A673 (cell line): ENCODE results near the gene USH1G. TPM values are rescaled to one million over a fixed set of nuclear protein-coding genes. Genes with fewer than 3 reads are reported as not detected.

ENCODE experiments used
- BruUV-seq: library from RNA; stranded (reverse); fragments of 400-500 nt; replicated peaks from 2 replicates; lab custom pipeline; 2021; lab: Mats Ljungman, UMichigan
- CTCF ChIA-PET: fragments of 300-600 bp; sonication (Branson Sonifier 250); formaldehyde crosslinking; loops from one replicate; lab custom pipeline; 2022; ENCODE audit warnings: antibody characterized with exemption; lab: Charles Lee
- POLR2A ChIA-PET: fragments of 300-600 bp; sonication (Branson Sonifier 250); formaldehyde crosslinking; loops from one replicate; lab custom pipeline; 2022; ENCODE audit warnings: antibody characterized with exemption; ENCODE audit not compliant: low non-redundant PET; lab: Charles Lee
- DNase-seq: peaks from one replicate; pipeline ENCODE4 v3.0.0-alpha.2; 2015; ENCODE audit warnings: low spot score
- H3K27ac ChIP-seq: fragments of 200-600 bp; sonication (generic); 2 replicates; pipeline ENCODE4 v1.5.1; 2016; ENCODE audit warnings: mixed run types, low read depth, mild to moderate bottlenecking, mixed read lengths, antibody characterized with exemption, low read length; ENCODE audit not compliant: poor library complexity, severe bottlenecking
- H3K27me3 ChIP-seq: fragments of 200-600 bp; sonication (generic); replicated peaks from 2 replicates; pipeline ENCODE4 v1.6.1; 2017; ENCODE audit warnings: mixed run types, low read depth, mild to moderate bottlenecking, mixed read lengths, antibody characterized with exemption, low read length; ENCODE audit not compliant: insufficient read depth, poor library complexity
- H3K36me3 ChIP-seq: fragments of 200-600 bp; sonication (generic); 2 replicates; pipeline ENCODE4 v1.6.1; 2016; ENCODE audit warnings: mixed run types, mild to moderate bottlenecking, mixed read lengths, antibody characterized with exemption, low read length; ENCODE audit not compliant: insufficient read depth, poor library complexity, severe bottlenecking
- H3K4me1 ChIP-seq: fragments of 200-600 bp; sonication (generic); 2 replicates; pipeline ENCODE4 v1.6.1; 2017; ENCODE audit warnings: mixed run types, mild to moderate bottlenecking, mixed read lengths, antibody characterized with exemption, low read length; ENCODE audit not compliant: insufficient read depth, poor library complexity, severe bottlenecking
- H3K4me3 ChIP-seq: fragments of 200-600 bp; sonication (generic); 2 replicates; pipeline ENCODE4 v1.5.1; 2016; ENCODE audit warnings: low read depth, mixed run types, mild to moderate bottlenecking, mixed read lengths, low read length; ENCODE audit not compliant: poor library complexity, severe bottlenecking
- H3K9me3 ChIP-seq: fragments of 200-600 bp; sonication (generic); 2 replicates; pipeline ENCODE4 v1.6.1; 2016; ENCODE audit warnings: mixed run types, low read depth, mild to moderate bottlenecking, mixed read lengths, antibody characterized with exemption, low read length; ENCODE audit not compliant: poor library complexity, severe bottlenecking
- CTCF ChIP-seq: fragments of 300-800, 200-600 bp; sonication (generic); conservative IDR thresholded peaks from 2 replicates; pipeline ENCODE4 v1.5.1; 2017; ENCODE audit warnings: low read depth, mild to moderate bottlenecking, antibody characterized with exemption, low read length, moderate library complexity, mixed read lengths
- EZH2 ChIP-seq: fragments of 200-600 bp; sonication (generic); IDR thresholded peaks from 2 replicates; pipeline ENCODE4 v1.6.1; 2017; ENCODE audit warnings: borderline replicate concordance, low read depth, mild to moderate bottlenecking, mixed read lengths, antibody characterized with exemption, low read length; ENCODE audit not compliant: poor library complexity, severe bottlenecking
- intact Hi-C: fragments of 100-400 bp; cut with micrococcal nuclease; formaldehyde crosslinking; loops from one replicate; pipeline ENCODE4 v1.10.0; 2022; ENCODE audit not compliant: unreplicated experiment
- total RNA-seq: library from RNA; stranded (reverse); gene quantifications from 2 replicates; pipeline ENCODE4 v1.2.3, GENCODE V29; 2021

The USH1G gene
- total RNA-seq, 1 experiment from 2014 or later, result not detected

DNA sequence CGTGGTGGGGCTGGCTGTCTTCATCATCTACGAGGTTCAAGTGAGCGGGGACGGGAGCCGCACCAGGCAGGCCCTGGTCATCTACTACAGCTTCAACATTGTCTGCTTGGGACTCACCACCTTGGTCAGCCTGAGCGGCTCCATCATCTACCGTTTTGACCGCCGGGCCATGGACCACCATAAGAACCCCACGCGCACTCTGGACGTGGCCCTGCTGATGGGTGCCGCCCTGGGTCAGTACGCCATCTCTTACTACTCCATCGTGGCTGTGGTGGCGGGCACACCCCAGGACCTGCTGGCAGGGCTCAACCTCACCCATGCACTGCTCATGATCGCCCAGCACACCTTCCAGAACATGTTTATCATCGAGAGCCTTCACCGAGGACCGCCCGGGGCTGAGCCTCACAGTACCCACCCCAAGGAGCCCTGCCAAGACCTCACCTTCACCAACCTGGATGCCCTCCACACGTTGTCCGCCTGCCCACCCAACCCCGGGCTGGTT, 7.5 kb upstream of the USH1G start:
- intact Hi-C loops, result no loop called here
- TF ChIP-seq EZH2 (no peak), CTCF (no peak)
- CTCF ChIA-PET, result no interaction called here
- Histone ChIP-seq H3K27me3 (peaks cover 69% of the 10 kb centered on the region), H3K4me1 (no peaks in the 10 kb centered on the region), H3K36me3 (no peaks in the 10 kb centered on the region), H3K9me3 (no peaks in the 10 kb centered on the region), H3K4me3 (no peak overlapping the region), H3K27ac (no peak overlapping the region)
- POLR2A ChIA-PET, result no interaction called here
- BruUV-seq, result no TSS peak
- no peak for DNase-seq

DNA sequence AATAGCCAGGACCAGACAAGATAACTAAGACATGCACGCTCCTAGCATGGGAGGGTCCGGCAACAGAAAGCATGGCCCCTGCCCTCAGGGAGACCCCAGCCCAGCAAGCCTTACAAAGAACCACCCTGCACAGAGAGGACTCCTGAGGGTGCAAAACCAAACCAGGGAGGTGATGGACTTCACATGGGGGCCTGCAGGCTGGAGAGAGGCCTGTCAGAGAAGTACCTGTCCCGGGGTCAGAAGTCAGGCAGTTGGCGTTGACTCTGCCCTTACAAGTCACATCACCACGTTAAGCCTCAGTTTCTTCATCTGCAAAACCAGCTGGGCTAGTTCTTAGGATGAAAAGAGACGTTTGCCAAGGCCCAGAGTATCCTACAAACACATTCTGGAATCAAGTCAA, 5.7 kb upstream of the USH1G start:
- peaks cover 69% of the 10 kb centered on the region for H3K27me3 ChIP-seq
- H3K27ac ChIP-seq, result no peak overlapping the region
- TF ChIP-seq EZH2 (no peak), CTCF (no peak)
- H3K4me3 ChIP-seq, result no peak overlapping the region
- no TSS peak for BruUV-seq
- no peaks in the 10 kb centered on the region for H3K36me3 ChIP-seq
- ChIA-PET POLR2A (no interaction called here), CTCF (no interaction called here)
- DNase-seq, result no peak
- no peaks in the 10 kb centered on the region for H3K4me1 ChIP-seq
- intact Hi-C loops, result no loop called here
- H3K9me3 ChIP-seq, result no peaks in the 10 kb centered on the region

DNA sequence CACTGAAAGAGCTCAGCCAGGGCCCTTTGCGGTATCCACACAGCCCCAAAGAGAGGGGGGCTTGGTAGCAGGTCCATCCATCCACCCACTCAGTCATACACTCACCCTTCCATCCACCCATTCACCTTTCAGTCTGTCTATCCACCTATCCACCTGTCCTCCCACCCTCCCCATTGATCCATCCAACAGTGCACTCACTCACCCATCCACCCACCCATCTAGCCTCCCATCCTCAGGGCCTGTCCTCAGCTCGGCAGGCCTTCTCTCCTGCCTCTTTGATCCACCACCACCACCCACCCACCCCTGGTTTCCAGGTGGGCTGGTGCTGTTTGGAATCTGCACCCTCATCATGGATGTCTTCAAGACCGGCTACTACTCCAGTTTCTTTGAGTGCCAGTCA, 2.2 kb upstream of the USH1G start:
- Histone ChIP-seq H3K4me1 (peaks cover 14% of the 10 kb centered on the region), H3K4me3 (no peak overlapping the region), H3K36me3 (no peaks in the 10 kb centered on the region), H3K27ac (no peak overlapping the region), H3K27me3 (peaks cover 66% of the 10 kb centered on the region), H3K9me3 (no peaks in the 10 kb centered on the region)
- BruUV-seq, result no TSS peak
- TF ChIP-seq CTCF, result no peak
- TF ChIP-seq EZH2, result no peak
- ChIA-PET POLR2A (no interaction called here), CTCF (no interaction called here)
- intact Hi-C loops, result no loop called here
- no peak for DNase-seq
